Hepatic stellate cell (primary cell): ENCODE results near the gene TRAP1.
"Not testable (repeated sequence)": the region's sequence is repeated elsewhere in the genome, so short reads cannot be mapped to it uniquely, and the experiment has no call there.

ENCODE experiments used
- DNase-seq: peaks from one replicate; pipeline ENCODE4 v3.0.0; 2011; ENCODE audit warnings: low spot score

TRAP1 gene

GRCh38 chr16:3673676-3674377 lies 43.5 kb downstream of the TRAP1 start:
- DNase-seq, result no peak

GRCh38 chr16:3673201-3673600 lies 44.1 kb downstream of the TRAP1 start:
- no peak for DNase-seq

GRCh38 chr16:3672571-3673041 lies 44.7 kb downstream of the TRAP1 start:
- DNase-seq, result no peak

- DNase-seq, result no peak
Observed at GRCh38 chr16:3671424-3671823, 45.9 kb downstream of the TRAP1 start.

- no peak for DNase-seq
Observed at GRCh38 chr16:3670711-3671110, 46.6 kb downstream of the TRAP1 start.

- no peak for DNase-seq
Observed at GRCh38 chr16:3669082-3669481, 48.2 kb downstream of the TRAP1 start.

- DNase-seq, result no peak
Observed at GRCh38 chr16:3668626-3669025, 48.7 kb downstream of the TRAP1 start.

- DNase-seq, result no peak
Observed at GRCh38 chr16:3665508-3665907, 51.8 kb downstream of the TRAP1 start.

GRCh38 chr16:3664187-3664896 lies 53.0 kb downstream of the TRAP1 start:
- no peak for DNase-seq

- DNase-seq, result no peak
Observed at GRCh38 chr16:3662601-3663000, 54.7 kb downstream of the TRAP1 start.

- DNase-seq, result no peak
Observed at GRCh38 chr16:3661922-3662321, 55.4 kb downstream of the TRAP1 start.

- no peak for DNase-seq
Observed at GRCh38 chr16:3661311-3661710, 56.0 kb downstream of the TRAP1 start.

GRCh38 chr16:3659251-3659650 lies 58.1 kb downstream of the TRAP1 start:
- DNase-seq, result no peak

GRCh38 chr16:3656491-3657468 lies 60.5 kb downstream of the TRAP1 start:
- no peak for DNase-seq

GRCh38 chr16:3656160-3656490 lies 61.2 kb downstream of the TRAP1 start:
- DNase-seq, result not testable (repeated sequence)

- DNase-seq, result no peak
Observed at GRCh38 chr16:3655396-3656159, 61.7 kb downstream of the TRAP1 start.

GRCh38 chr16:3655030-3655395 lies 62.3 kb downstream of the TRAP1 start:
- no peak for DNase-seq

- peak; percentile 70 for DNase-seq
Observed at GRCh38 chr16:3654249-3654991, 62.9 kb downstream of the TRAP1 start, which contains the start of gene DNASE1. Gene DNASE1, plus strand, starts transcription at chr16:3654691. Its CDS starts 683 bp downstream, at chr16:3655374.

GRCh38 chr16:3652373-3653195 lies 64.7 kb downstream of the TRAP1 start:
- DNase-seq, result no peak
